Natural killer cell treated with Interleukin-12 subunit alpha and Interleukin-12 subunit beta and Interleukin-15 and Interleukin-18, amount 100 ng/mL, for 72 hours (primary cell): ENCODE results near the gene APBB2. TPM values are rescaled to one million over a fixed set of nuclear protein-coding genes. Genes with fewer than 3 reads are reported as not detected.

Experiments
- ATAC-seq, 2 donors: fragments of 150-1000 bp; cut with Tn5 transposase in 1 of 2; sonication (Bioruptor Pico), chemical (Tn5 transposase) in 1 of 2; 2 replicates each; pipeline ENCODE4 v1.10.0; 2021
- DNase-seq: peaks from one replicate; pipeline ENCODE4 v3.0.0; 2022; ENCODE audit warnings: low spot score
- H3K27ac Mint-ChIP-seq, 2 donors: 1 replicate in 1 of 2; 2 replicates in 1 of 2; pipeline ENCODE4 v1.8.0; 2022; ENCODE audit warnings: mixed read lengths in 2 of 2, mild to moderate bottlenecking in 1 of 2, moderate library complexity in 1 of 2
- H3K27me3 Mint-ChIP-seq, 2 donors: 1 replicate in 1 of 2; 2 replicates in 1 of 2; pipeline ENCODE4 v1.8.0; 2022; ENCODE audit warnings: mixed read lengths in 2 of 2
- H3K36me3 Mint-ChIP-seq: one replicate; pipeline ENCODE4 v1.8.0; 2022; ENCODE audit warnings: mixed read lengths
- H3K4me1 Mint-ChIP-seq, 2 donors: 1 replicate in 1 of 2; 2 replicates in 1 of 2; pipeline ENCODE4 v1.8.0; 2022; ENCODE audit warnings: low read depth in 2 of 2, mixed read lengths in 2 of 2, mild to moderate bottlenecking in 1 of 2
- H3K4me3 Mint-ChIP-seq: one replicate; pipeline ENCODE4 v1.8.0; 2022; ENCODE audit warnings: mixed read lengths
- H3K9me3 Mint-ChIP-seq: 2 replicates; pipeline ENCODE4 v1.8.0; 2022; ENCODE audit warnings: mixed read lengths
- total RNA-seq, 2 donors: library from RNA; stranded (reverse); gene quantifications; one replicate each; pipeline ENCODE4 v1.2.3, GENCODE V29; 2022

The APBB2 gene
- total RNA-seq, 2 donors from 2014 or later, result 18.7 to 31.9 TPM

GRCh38 chr4:41197495-41197894 is 16.8 kb downstream of the APBB2 start:
- ATAC-seq (no peak), DNase-seq (no peak)
- H3K4me3 Mint-ChIP-seq, result peak overlapping the region; percentile 7
- peaks cover 16 to 29% of the 10 kb centered on the region in 2 donors for H3K27me3 Mint-ChIP-seq
- H3K9me3 Mint-ChIP-seq, result peaks cover 8% of the 10 kb centered on the region
- peak overlapping the region in 1 of 2 donors; percentile 19 for H3K27ac Mint-ChIP-seq
- H3K36me3 Mint-ChIP-seq, result no peaks in the 10 kb centered on the region
- H3K4me1 Mint-ChIP-seq, result peaks cover 0 to 3% of the 10 kb centered on the region in 2 donors

- peak; percentile 34 to 68 for ATAC-seq
- peaks cover 12 to 22% of the 10 kb centered on the region in 2 donors for H3K27me3 Mint-ChIP-seq
- peak overlapping the region; percentile 7 for H3K4me3 Mint-ChIP-seq
- peaks cover 8% of the 10 kb centered on the region for H3K9me3 Mint-ChIP-seq
- peaks cover 0 to 3% of the 10 kb centered on the region in 2 donors for H3K4me1 Mint-ChIP-seq
- no peak for DNase-seq
- peak overlapping the region; percentile 19 to 63 for H3K27ac Mint-ChIP-seq
- H3K36me3 Mint-ChIP-seq, result no peaks in the 10 kb centered on the region
These were observed 17.6 kb downstream of the APBB2 start for GRCh38 chr4:41196633-41197332.

- Mint-ChIP-seq H3K9me3 (peaks cover 4% of the 10 kb centered on the region), H3K36me3 (no peaks in the 10 kb centered on the region), H3K27me3 (peaks cover 6 to 12% of the 10 kb centered on the region in 2 donors), H3K4me1 (no peaks in the 10 kb centered on the region), H3K4me3 (no peak overlapping the region), H3K27ac (no peak overlapping the region)
- DNase-seq (no peak), ATAC-seq (no peak)
These were observed 22.2 kb downstream of the APBB2 start for GRCh38 chr4:41192136-41192535.

GRCh38 chr4:41189666-41190065 is 24.7 kb downstream of the APBB2 start:
- Mint-ChIP-seq H3K27ac (no peak overlapping the region), H3K36me3 (no peaks in the 10 kb centered on the region), H3K9me3 (peaks cover 4% of the 10 kb centered on the region), H3K4me3 (no peak overlapping the region), H3K27me3 (no peaks in the 10 kb centered on the region), H3K4me1 (no peaks in the 10 kb centered on the region)
- no peak for ATAC-seq
- DNase-seq, result no peak

- ATAC-seq (peak in 1 of 2 donors; percentile 20), DNase-seq (no peak)
- Mint-ChIP-seq H3K4me1 (no peaks in the 10 kb centered on the region), H3K36me3 (no peaks in the 10 kb centered on the region), H3K9me3 (peaks cover 4% of the 10 kb centered on the region), H3K27me3 (no peaks in the 10 kb centered on the region), H3K27ac (no peak overlapping the region), H3K4me3 (no peak overlapping the region)
These were observed 25.3 kb downstream of the APBB2 start for GRCh38 chr4:41189076-41189475.

GRCh38 chr4:41185614-41186592 is 28.4 kb downstream of the APBB2 start:
- ATAC-seq, result no peak
- Mint-ChIP-seq H3K36me3 (no peaks in the 10 kb centered on the region), H3K9me3 (peaks cover 13% of the 10 kb centered on the region), H3K4me1 (no peaks in the 10 kb centered on the region), H3K27me3 (peaks cover 0 to 3% of the 10 kb centered on the region in 2 donors), H3K4me3 (no peak overlapping the region), H3K27ac (no peak overlapping the region)
- no peak for DNase-seq

- H3K4me1 Mint-ChIP-seq, result no peaks in the 10 kb centered on the region
- peaks cover 0 to 3% of the 10 kb centered on the region in 2 donors for H3K27me3 Mint-ChIP-seq
- H3K9me3 Mint-ChIP-seq, result peaks cover 13% of the 10 kb centered on the region
- no peaks in the 10 kb centered on the region for H3K36me3 Mint-ChIP-seq
- DNase-seq (no peak), ATAC-seq (no peak)
- H3K27ac Mint-ChIP-seq, result no peak overlapping the region
- H3K4me3 Mint-ChIP-seq, result no peak overlapping the region
These were observed 30.3 kb downstream of the APBB2 start for GRCh38 chr4:41184009-41184408.

- no peaks in the 10 kb centered on the region for H3K4me1 Mint-ChIP-seq
- no peak for DNase-seq
- no peak overlapping the region for H3K4me3 Mint-ChIP-seq
- H3K27ac Mint-ChIP-seq, result no peak overlapping the region
- peaks cover 0 to 3% of the 10 kb centered on the region in 2 donors for H3K27me3 Mint-ChIP-seq
- no peak for ATAC-seq
- no peaks in the 10 kb centered on the region for H3K36me3 Mint-ChIP-seq
- H3K9me3 Mint-ChIP-seq, result peaks cover 13% of the 10 kb centered on the region
These were observed 31.3 kb downstream of the APBB2 start for GRCh38 chr4:41183021-41183553.

GRCh38 chr4:41181037-41181436 is 33.3 kb downstream of the APBB2 start:
- H3K4me1 Mint-ChIP-seq, result no peaks in the 10 kb centered on the region
- peaks cover 13% of the 10 kb centered on the region for H3K9me3 Mint-ChIP-seq
- H3K27me3 Mint-ChIP-seq, result peaks cover 0 to 3% of the 10 kb centered on the region in 2 donors
- no peak overlapping the region for H3K27ac Mint-ChIP-seq
- H3K36me3 Mint-ChIP-seq, result no peaks in the 10 kb centered on the region
- DNase-seq, result no peak
- no peak overlapping the region for H3K4me3 Mint-ChIP-seq
- ATAC-seq, result no peak

- Mint-ChIP-seq H3K4me1 (no peaks in the 10 kb centered on the region), H3K27me3 (peaks cover 0 to 3% of the 10 kb centered on the region in 2 donors), H3K9me3 (peaks cover 9% of the 10 kb centered on the region), H3K36me3 (no peaks in the 10 kb centered on the region), H3K27ac (no peak overlapping the region), H3K4me3 (no peak overlapping the region)
- ATAC-seq (no peak), DNase-seq (no peak)
These were observed 34.7 kb downstream of the APBB2 start for GRCh38 chr4:41179498-41180195.

- H3K36me3 Mint-ChIP-seq, result no peaks in the 10 kb centered on the region
- no peaks in the 10 kb centered on the region for H3K4me1 Mint-ChIP-seq
- DNase-seq (no peak), ATAC-seq (no peak)
- peaks cover 9% of the 10 kb centered on the region for H3K9me3 Mint-ChIP-seq
- H3K27me3 Mint-ChIP-seq, result peaks cover 0 to 3% of the 10 kb centered on the region in 2 donors
- H3K27ac Mint-ChIP-seq, result no peak overlapping the region
- no peak overlapping the region for H3K4me3 Mint-ChIP-seq
These were observed 35.7 kb downstream of the APBB2 start for GRCh38 chr4:41178372-41179370.

- Mint-ChIP-seq H3K4me1 (no peaks in the 10 kb centered on the region), H3K27ac (no peak overlapping the region), H3K4me3 (no peak overlapping the region), H3K27me3 (no peaks in the 10 kb centered on the region), H3K36me3 (no peaks in the 10 kb centered on the region), H3K9me3 (peaks cover under 1% of the 10 kb centered on the region)
- ATAC-seq (no peak), DNase-seq (no peak)
These were observed 37.3 kb downstream of the APBB2 start for GRCh38 chr4:41177016-41177415.
